ENCODE data around the gene MOB3A. TPM values are rescaled to one million over a fixed set of nuclear protein-coding genes. Genes with fewer than 3 reads are reported as not detected.
A peak's percentile ranks its signal among the peaks of the same experiment; 100 is the strongest.

The MOB3A gene
- total and polyA plus RNA-seq, 2 of the 13 experiments (the other 11 are each of a cell fraction or from before 2014, with no cell fraction given): 3.5 to 17.8 TPM

DNA sequence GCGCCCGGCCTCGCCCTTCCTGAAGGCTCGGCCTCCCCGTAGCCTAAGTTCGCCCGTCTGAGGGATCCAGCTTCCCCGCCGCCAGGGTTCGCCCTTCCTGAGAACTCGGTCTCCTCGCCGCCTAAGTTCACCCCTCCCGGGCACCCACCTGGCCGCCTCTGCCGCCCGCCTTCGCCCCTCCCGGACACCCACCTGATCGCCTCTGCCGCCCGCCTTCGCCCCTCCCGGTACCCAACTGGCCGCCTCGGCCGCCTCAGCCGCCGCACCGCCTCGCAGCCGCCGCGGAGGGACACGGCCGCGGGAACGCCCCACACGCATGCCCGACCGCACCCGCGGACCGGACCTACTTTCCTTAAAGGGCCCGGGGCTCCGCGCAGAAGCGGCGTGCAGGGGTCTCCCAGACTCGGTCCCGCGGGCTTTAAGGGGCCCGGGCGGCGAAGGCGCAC lies at the start of gene MOB3A (continued):
- TF ChIP-seq, protein P1, sequence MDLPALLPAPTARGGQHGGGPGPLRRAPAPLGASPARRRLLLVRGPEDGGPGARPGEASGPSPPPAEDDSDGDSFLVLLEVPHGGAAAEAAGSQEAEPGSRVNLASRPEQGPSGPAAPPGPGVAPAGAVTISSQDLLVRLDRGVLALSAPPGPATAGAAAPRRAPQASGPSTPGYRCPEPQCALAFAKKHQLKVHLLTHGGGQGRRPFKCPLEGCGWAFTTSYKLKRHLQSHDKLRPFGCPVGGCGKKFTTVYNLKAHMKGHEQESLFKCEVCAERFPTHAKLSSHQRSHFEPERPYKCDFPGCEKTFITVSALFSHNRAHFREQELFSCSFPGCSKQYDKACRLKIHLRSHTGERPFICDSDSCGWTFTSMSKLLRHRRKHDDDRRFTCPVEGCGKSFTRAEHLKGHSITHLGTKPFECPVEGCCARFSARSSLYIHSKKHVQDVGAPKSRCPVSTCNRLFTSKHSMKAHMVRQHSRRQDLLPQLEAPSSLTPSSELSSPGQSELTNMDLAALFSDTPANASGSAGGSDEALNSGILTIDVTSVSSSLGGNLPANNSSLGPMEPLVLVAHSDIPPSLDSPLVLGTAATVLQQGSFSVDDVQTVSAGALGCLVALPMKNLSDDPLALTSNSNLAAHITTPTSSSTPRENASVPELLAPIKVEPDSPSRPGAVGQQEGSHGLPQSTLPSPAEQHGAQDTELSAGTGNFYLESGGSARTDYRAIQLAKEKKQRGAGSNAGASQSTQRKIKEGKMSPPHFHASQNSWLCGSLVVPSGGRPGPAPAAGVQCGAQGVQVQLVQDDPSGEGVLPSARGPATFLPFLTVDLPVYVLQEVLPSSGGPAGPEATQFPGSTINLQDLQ (CRISPR knock-in tag; IDR thresholded peaks at IDR 0.05): peak; percentile 92
- no peak for TF ChIP-seq ZNF264 (CRISPR knock-in tag; IDR thresholded peaks at IDR 0.05)
- TF ChIP-seq CAMTA2 (CRISPR knock-in tag; IDR thresholded peaks at IDR 0.05; ENCODE audit: borderline replicate concordance): peak; percentile 93; the same call in 1 of the 2 replicates
- peak; percentile 41; the same call in 1 of the 2 replicates for TF ChIP-seq ZNF331 (CRISPR knock-in tag; IDR thresholded peaks at IDR 0.05)
- no peak for TF ChIP-seq SP1 (IDR thresholded peaks at IDR 0.05)
- peak; percentile 98 for TF ChIP-seq SP1 (CRISPR knock-in tag; IDR thresholded peaks at IDR 0.05)
- TF ChIP-seq ZFAT (CRISPR knock-in tag; conservative IDR thresholded peaks at IDR 0.05): no peak
- TF ChIP-seq, protein P2, sequence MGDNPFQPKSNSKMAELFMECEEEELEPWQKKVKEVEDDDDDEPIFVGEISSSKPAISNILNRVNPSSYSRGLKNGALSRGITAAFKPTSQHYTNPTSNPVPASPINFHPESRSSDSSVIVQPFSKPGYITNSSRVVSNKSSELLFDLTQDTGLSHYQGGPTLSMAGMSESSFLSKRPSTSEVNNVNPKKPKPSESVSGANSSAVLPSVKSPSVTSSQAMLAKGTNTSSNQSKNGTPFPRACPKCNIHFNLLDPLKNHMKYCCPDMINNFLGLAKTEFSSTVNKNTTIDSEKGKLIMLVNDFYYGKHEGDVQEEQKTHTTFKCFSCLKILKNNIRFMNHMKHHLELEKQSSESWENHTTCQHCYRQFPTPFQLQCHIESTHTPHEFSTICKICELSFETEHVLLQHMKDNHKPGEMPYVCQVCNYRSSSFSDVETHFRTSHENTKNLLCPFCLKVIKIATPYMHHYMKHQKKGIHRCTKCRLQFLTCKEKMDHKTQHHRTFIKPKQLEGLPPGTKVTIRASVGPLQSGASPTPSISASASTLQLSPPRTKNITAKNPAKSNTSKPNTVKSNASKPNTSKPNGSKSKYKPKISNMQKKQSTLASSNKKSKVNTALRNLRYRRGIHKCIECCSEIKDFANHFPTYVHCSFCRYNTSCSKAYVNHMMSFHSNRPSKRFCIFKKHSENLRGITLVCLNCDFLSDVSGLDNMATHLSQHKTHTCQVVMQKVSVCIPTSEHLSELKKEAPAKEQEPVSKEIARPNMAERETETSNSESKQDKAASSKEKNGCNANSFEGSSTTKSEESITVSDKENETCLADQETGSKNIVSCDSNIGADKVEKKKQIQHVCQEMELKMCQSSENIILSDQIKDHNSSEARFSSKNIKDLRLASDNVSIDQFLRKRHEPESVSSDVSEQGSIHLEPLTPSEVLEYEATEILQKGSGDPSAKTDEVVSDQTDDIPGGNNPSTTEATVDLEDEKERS (CRISPR knock-in tag; IDR thresholded peaks at IDR 0.05): peak; percentile 76; the same call in 1 of the 2 replicates
- no peak for TF ChIP-seq HMG20A (CRISPR knock-in tag; IDR thresholded peaks at IDR 0.05; ENCODE audit: borderline replicate concordance)
- peak; percentile 86 for TF ChIP-seq ADNP (CRISPR knock-in tag; IDR thresholded peaks at IDR 0.05)
- TF ChIP-seq MATR3 (CRISPR knock-in tag; IDR thresholded peaks at IDR 0.05): no peak
- TF ChIP-seq ZNF253 (CRISPR knock-in tag; IDR thresholded peaks at IDR 0.05; ENCODE audit: borderline replicate concordance): no peak; the same call in 1 of the 2 replicates
- peak; percentile 18; the same call in 1 of the 2 replicates for TF ChIP-seq GATAD2A (CRISPR knock-in tag; IDR thresholded peaks at IDR 0.05)
- peak; percentile 71; the same call in 1 of the 2 replicates for TF ChIP-seq ZNF607 (CRISPR knock-in tag; IDR thresholded peaks at IDR 0.05; ENCODE audit: borderline replicate concordance)
- TF ChIP-seq IRX3 (CRISPR knock-in tag; IDR thresholded peaks at IDR 0.05; ENCODE audit: borderline replicate concordance, low read depth): 0 out of 2 replicates have a peak, but pooled peaks have one; percentile 79
- 0 out of 2 replicates have a peak, but pooled peaks have one; percentile 33 for TF ChIP-seq NCOR1 (IDR thresholded peaks at IDR 0.05; ENCODE audit: borderline replicate concordance, low read length)
- peak; percentile 75 for TF ChIP-seq TBX3 (IDR thresholded peaks at IDR 0.05; ENCODE audit: borderline replicate concordance)
- TF ChIP-seq XRCC5 (optimal IDR thresholded peaks at IDR 0.05; ENCODE audit: low read length): peak; percentile 87
- no peak for TF ChIP-seq ZNF720 (CRISPR knock-in tag; IDR thresholded peaks at IDR 0.05)
- TF ChIP-seq SIX4 (CRISPR knock-in tag; IDR thresholded peaks at IDR 0.05): no peak
- TF ChIP-seq ZNF430 (CRISPR knock-in tag; IDR thresholded peaks at IDR 0.05): peak; percentile 84
- peak; percentile 53; the same call in 1 of the 2 replicates for TF ChIP-seq ZNF772 (CRISPR knock-in tag; IDR thresholded peaks at IDR 0.05)

Data from HepG2 (cell line).